Measurements from ENCODE around the gene KLHL2. TPM values are rescaled to one million over a fixed set of nuclear protein-coding genes. Genes with fewer than 3 reads are reported as not detected.

KLHL2 gene
- total and polyA plus RNA-seq, 4 experiments from 2014 or later = 2.1 to 19.3 (median 13.3) TPM

DNA sequence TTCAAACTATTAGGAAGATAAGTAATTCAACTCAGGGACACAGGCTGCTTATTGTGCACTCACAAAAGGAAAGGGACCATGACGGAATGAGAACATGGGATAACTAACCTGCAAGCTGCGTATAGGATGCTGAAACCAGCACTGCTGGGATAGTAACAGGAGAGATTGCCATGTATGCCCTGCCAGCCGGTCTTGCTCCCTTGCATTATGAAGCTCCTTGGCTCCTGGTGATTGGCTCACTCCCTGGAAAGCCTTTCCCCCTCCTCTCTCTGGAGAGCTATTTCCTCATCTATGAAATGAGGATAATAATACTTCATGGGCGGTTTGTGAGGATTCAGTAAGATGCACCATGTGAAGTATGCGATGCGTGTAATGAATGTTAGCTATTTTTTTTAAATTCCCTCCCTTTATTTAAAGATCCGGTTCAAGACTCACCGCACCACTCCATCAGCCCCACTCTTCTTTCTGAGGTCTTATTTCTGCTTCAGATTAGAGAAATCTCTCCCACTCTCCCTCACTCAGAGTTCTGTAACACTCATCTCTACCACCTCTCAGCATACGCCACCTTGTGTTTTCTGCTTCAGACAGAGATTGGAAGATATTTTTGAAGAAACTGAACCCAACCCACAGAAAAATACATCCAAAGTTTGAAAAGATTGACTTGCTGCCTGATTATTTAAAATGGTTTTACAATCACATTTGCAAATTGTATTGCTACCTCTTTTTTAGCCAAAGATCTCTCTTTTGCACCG lies 138.5 kb downstream of the KLHL2 start:
- no peak for DNase-seq
- Histone ChIP-seq H3K27me3 (ENCODE audit: insufficient read depth, low read length) (no peaks in the 10 kb centered on the region), H3K4me1 (ENCODE audit: insufficient read depth, low read length) (no peaks in the 10 kb centered on the region), H3K27ac (ENCODE audit: low read depth, low read length) (no peak overlapping the region), H3K36me3 (ENCODE audit: insufficient read depth, low read length) (no peaks in the 10 kb centered on the region), H3K4me3 (ENCODE audit: low read length in 2 of 2) (no peak overlapping the region), H3K9me3 (ENCODE audit: control insufficient read depth in 1 of 2, low read length in 2 of 2) (no peaks in the 10 kb centered on the region)
- Mint-ChIP-seq H3K27ac (no peak overlapping the region), H3K36me3 (peaks cover 0 to 14% of the 10 kb centered on the region in 2 donors), H3K9me3 (no peaks in the 10 kb centered on the region), H3K4me1 (no peaks in the 10 kb centered on the region), H3K4me3 (no peak overlapping the region), H3K27me3 (peaks cover 0 to under 1% of the 10 kb centered on the region in 2 donors)
- intact Hi-C loops (cut with micrococcal nuclease) = loop anchor here (10.0 kb wide), 1 partner anchor 119 kb away; no protein-coding TSS in a partner anchor
- CTCF ChIA-PET (ENCODE audit: partially characterized antibody) = interaction anchor here (1.0 to 6.9 kb wide), 2 partner anchors 18 to 215 kb away, joined by 3 to 66 read pairs; partner anchors contain the start of gene MSMO1
- POLR2A ChIA-PET (ENCODE audit: partially characterized antibody) = no interaction called here

DNA sequence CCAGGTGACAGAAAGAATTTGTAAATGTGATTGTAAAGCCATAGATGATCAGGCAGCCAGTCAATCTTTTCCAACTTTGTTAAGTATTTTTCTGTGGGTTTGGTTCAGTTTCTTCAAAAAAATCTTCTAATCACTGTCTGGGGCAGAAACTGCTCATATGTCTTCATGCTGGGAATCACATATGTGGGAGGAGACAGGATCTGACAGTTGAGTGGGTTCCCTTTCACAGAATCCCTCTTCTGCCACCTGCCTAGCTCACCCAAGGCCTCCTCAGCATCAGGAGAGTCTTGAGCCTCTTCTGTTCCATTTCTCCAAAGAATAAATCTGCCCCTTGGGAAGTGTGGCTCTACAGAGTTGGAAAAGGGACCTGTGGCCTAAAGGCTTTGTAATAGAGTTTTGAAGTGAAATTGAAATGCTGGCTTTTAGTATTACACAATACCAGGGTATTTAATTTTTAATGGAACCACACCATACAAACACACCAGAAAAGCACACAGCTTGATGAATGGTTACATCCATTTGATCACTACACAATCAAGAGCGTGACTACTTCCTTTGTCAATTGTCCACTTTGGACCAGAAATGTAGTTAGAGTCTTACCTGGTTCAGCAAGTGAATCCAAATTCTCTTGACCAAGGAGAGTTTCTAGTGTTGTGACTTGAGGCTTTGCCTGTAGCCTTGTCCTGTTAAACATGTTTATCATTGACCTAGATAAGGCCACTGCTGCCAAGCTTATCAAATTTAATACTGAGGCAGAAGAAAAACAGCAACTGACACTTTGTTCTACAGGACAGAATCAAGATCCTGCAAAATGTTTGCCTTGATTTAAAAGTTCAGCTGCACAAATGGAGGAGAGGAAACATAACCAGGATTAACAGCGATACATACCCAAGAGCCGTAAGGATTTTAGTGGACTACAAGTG lies 140.5 kb downstream of the KLHL2 start:
- H3K27ac ChIP-seq (ENCODE audit: low read depth, low read length) = no peak overlapping the region
- Mint-ChIP-seq H3K9me3 (no peaks in the 10 kb centered on the region), H3K27me3 (peaks cover 7 to 8% of the 10 kb centered on the region in 2 donors), H3K4me3 (no peak overlapping the region), H3K4me1 (no peaks in the 10 kb centered on the region), H3K36me3 (peaks cover 0 to 8% of the 10 kb centered on the region in 2 donors), H3K27ac (no peak overlapping the region)
- no peak for DNase-seq
- no peaks in the 10 kb centered on the region for H3K4me1 ChIP-seq (ENCODE audit: insufficient read depth, low read length)
- no peaks in the 10 kb centered on the region for H3K9me3 ChIP-seq (ENCODE audit: control insufficient read depth in 1 of 2, low read length in 2 of 2)
- no peak overlapping the region for H3K4me3 ChIP-seq (ENCODE audit: low read length in 2 of 2)
- no peaks in the 10 kb centered on the region for H3K27me3 ChIP-seq (ENCODE audit: insufficient read depth, low read length)
- intact Hi-C loops (cut with micrococcal nuclease) = loop anchor here (10.0 kb wide), 1 partner anchor 117 kb away; no protein-coding TSS in a partner anchor
- CTCF ChIA-PET (ENCODE audit: partially characterized antibody) = no interaction called here
- no peaks in the 10 kb centered on the region for H3K36me3 ChIP-seq (ENCODE audit: insufficient read depth, low read length)
- POLR2A ChIA-PET (ENCODE audit: partially characterized antibody) = no interaction called here

DNA sequence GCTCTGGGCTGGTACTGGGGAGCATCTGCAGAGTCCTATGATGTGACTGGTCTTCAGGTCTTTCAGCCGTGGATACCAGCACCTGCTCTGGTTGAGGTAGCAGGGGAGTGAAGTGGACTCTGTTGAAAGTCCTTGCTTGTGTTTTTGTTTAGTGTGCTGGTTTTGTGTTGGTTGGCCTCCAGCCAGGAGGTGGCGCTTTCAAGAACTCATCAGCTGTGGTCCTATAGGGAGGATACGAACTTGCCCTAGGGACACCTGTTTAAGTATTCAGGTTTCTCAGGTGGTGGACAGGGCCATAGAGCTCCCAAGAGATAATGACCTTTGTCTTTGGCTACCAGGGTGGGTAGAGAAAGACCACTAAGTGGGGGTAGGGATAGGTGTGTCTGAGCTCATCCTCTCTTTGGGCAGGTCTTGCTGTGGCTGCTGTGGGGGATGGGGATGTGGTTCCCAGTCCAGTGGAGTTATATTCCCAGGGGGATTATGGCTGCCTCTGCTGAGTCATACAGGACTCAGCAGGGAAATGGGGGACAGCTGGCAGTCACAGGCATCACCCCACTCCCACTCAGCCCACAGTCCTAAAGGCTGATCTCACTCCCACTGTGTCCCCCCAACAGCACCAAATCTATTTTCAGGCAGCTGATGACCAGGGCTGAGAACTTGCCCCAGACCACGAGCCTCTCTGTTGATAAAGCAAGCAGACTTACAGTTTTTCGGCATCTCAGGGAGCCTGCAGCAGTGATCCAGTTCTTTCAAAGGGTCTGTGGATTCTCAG lies 144.2 kb downstream of the KLHL2 start:
- no peaks in the 10 kb centered on the region for H3K27me3 ChIP-seq (ENCODE audit: insufficient read depth, low read length)
- no peak overlapping the region for H3K27ac ChIP-seq (ENCODE audit: low read depth, low read length)
- ChIA-PET CTCF (ENCODE audit: partially characterized antibody) (interaction anchor here (1.0 to 1.4 kb wide), 2 partner anchors 18 to 219 kb away, joined by 4 read pairs; no protein-coding TSS in a partner anchor), POLR2A (ENCODE audit: partially characterized antibody) (interaction anchor here (0.6 kb wide), 1 partner anchor 16 kb away, joined by 3 read pairs; no protein-coding TSS in a partner anchor)
- no peak overlapping the region for H3K27ac Mint-ChIP-seq
- no peaks in the 10 kb centered on the region for H3K9me3 ChIP-seq (ENCODE audit: control insufficient read depth in 1 of 2, low read length in 2 of 2)
- H3K4me1 Mint-ChIP-seq = no peaks in the 10 kb centered on the region
- no peaks in the 10 kb centered on the region for H3K4me1 ChIP-seq (ENCODE audit: insufficient read depth, low read length)
- H3K36me3 ChIP-seq (ENCODE audit: insufficient read depth, low read length) = no peaks in the 10 kb centered on the region
- no peak overlapping the region for H3K4me3 Mint-ChIP-seq
- peaks cover 7 to 18% of the 10 kb centered on the region in 2 donors for H3K27me3 Mint-ChIP-seq
- intact Hi-C loops (cut with micrococcal nuclease) = no loop called here
- DNase-seq = no peak
- no peak overlapping the region for H3K4me3 ChIP-seq (ENCODE audit: low read length in 2 of 2)
- no peaks in the 10 kb centered on the region for H3K36me3 Mint-ChIP-seq
- no peaks in the 10 kb centered on the region for H3K9me3 Mint-ChIP-seq

DNA sequence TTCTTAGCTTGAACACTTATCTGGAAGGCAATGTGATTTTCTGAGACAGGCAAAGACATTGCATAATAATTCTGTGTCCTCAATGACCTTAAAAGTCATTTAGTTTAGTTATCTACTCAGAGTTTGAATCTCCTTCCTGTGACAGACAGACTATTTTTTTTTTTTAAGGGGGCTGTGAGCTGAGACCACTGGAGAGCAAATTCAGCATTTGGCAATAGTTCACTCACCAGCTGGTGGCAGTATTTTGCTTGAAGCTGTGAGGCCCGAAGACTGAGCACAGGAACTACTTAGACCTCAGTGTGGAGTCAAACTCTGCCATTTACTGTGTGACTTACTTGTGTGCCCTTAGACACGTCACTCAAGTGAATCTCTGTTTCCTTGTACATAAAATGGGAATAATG lies 148.5 kb downstream of the KLHL2 start:
- peaks cover 24 to 31% of the 10 kb centered on the region in 2 donors for H3K27me3 Mint-ChIP-seq
- POLR2A ChIA-PET (ENCODE audit: partially characterized antibody) = no interaction called here
- DNase-seq = no peak

DNA sequence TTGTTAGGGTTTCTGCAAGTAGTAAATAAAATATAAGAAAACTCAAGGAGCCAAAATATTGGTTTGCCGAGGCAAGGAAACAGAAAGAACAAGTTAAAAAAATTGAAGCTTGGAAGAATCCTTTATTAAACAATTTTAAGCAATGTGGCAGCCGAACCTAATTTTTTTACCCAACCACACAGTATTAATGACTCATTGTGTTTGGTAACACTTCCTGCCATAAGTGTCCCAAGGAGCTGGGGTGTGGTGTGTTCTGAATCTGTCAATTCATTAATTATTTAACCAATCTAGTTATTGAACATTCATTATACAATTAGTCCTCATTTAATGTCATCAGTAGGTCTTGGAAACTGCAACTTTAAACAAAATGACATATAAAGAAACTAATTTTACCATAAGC lies 152.1 kb downstream of the KLHL2 start:
- intact Hi-C loops (cut with micrococcal nuclease) = no loop called here
- Mint-ChIP-seq H3K4me3 (no peak overlapping the region), H3K27me3 (peaks cover 28 to 30% of the 10 kb centered on the region in 2 donors), H3K27ac (no peak overlapping the region), H3K9me3 (no peaks in the 10 kb centered on the region), H3K4me1 (no peaks in the 10 kb centered on the region), H3K36me3 (no peaks in the 10 kb centered on the region)
- no peak overlapping the region for H3K27ac ChIP-seq (ENCODE audit: low read depth, low read length)
- no peaks in the 10 kb centered on the region for H3K27me3 ChIP-seq (ENCODE audit: insufficient read depth, low read length)
- H3K4me3 ChIP-seq (ENCODE audit: low read length in 2 of 2) = no peak overlapping the region
- CTCF ChIA-PET (ENCODE audit: partially characterized antibody) = no interaction called here
- no peak for DNase-seq
- no peaks in the 10 kb centered on the region for H3K9me3 ChIP-seq (ENCODE audit: control insufficient read depth in 1 of 2, low read length in 2 of 2)
- POLR2A ChIA-PET (ENCODE audit: partially characterized antibody) = no interaction called here
- H3K4me1 ChIP-seq (ENCODE audit: insufficient read depth, low read length) = no peaks in the 10 kb centered on the region
- no peaks in the 10 kb centered on the region for H3K36me3 ChIP-seq (ENCODE audit: insufficient read depth, low read length)

More for the DNA sequence above, 148.5 kb downstream of the KLHL2 start:
- Histone ChIP-seq H3K9me3 (ENCODE audit: control insufficient read depth in 1 of 2, low read length in 2 of 2) (no peaks in the 10 kb centered on the region), H3K27me3 (ENCODE audit: insufficient read depth, low read length) (no peaks in the 10 kb centered on the region), H3K4me3 (ENCODE audit: low read length in 2 of 2) (no peak overlapping the region), H3K27ac (ENCODE audit: low read depth, low read length) (no peak overlapping the region), H3K36me3 (ENCODE audit: insufficient read depth, low read length) (no peaks in the 10 kb centered on the region), H3K4me1 (ENCODE audit: insufficient read depth, low read length) (no peaks in the 10 kb centered on the region)
- intact Hi-C loops (cut with micrococcal nuclease) = no loop called here
- no peaks in the 10 kb centered on the region for H3K4me1 Mint-ChIP-seq
- no peaks in the 10 kb centered on the region for H3K9me3 Mint-ChIP-seq
- CTCF ChIA-PET (ENCODE audit: partially characterized antibody) = interaction anchor here (1.4 kb wide), 1 partner anchor 223 kb away, joined by 4 read pairs; no protein-coding TSS in a partner anchor
- H3K4me3 Mint-ChIP-seq = no peak overlapping the region
- H3K27ac Mint-ChIP-seq = no peak overlapping the region
- H3K36me3 Mint-ChIP-seq = no peaks in the 10 kb centered on the region

DNA sequence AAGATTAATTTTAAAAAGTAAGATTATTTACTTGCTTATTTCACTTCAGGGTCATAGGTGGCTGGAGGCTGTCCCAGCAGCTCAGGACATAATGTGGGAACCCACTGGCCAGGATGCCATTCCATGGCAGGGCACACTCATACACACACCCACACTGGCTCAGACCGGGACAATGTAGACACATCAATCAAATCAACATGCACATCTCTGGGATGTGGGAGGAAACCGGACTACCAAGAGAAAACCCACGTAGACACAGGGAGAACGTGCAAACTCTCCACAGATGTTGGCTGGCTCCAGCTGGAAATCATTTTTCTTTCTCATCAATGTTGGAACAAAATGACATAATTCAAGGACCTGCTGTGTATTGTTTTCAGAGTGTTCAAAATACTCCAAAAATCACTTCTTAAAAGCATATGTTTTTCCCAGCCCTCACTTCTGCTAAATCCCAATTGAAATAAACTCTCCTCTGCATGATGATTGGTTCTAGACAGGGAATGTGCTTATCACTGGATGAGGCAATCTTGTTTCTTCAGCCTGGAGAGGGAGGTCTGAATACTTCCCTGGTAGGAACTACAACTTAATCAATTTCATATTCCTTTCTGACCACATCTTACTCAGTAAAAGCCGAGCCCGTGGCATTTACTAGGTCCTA lies 152.8 kb downstream of the KLHL2 start:
- Mint-ChIP-seq H3K27ac (peak overlapping the region in 1 of 7 donors; percentile 17), H3K27me3 (peaks cover 28 to 30% of the 10 kb centered on the region in 2 donors)
- DNase-seq = no peak

More for the DNA sequence above, 152.8 kb downstream of the KLHL2 start:
- Histone ChIP-seq H3K27ac (ENCODE audit: low read depth, low read length) (no peak overlapping the region), H3K36me3 (ENCODE audit: insufficient read depth, low read length) (no peaks in the 10 kb centered on the region), H3K4me1 (ENCODE audit: insufficient read depth, low read length) (no peaks in the 10 kb centered on the region), H3K4me3 (ENCODE audit: low read length in 2 of 2) (no peak overlapping the region), H3K9me3 (ENCODE audit: control insufficient read depth in 1 of 2, low read length in 2 of 2) (no peaks in the 10 kb centered on the region), H3K27me3 (ENCODE audit: insufficient read depth, low read length) (no peaks in the 10 kb centered on the region)
- H3K4me3 Mint-ChIP-seq = no peak overlapping the region
- ChIA-PET CTCF (ENCODE audit: partially characterized antibody) (no interaction called here), POLR2A (ENCODE audit: partially characterized antibody) (no interaction called here)
- H3K36me3 Mint-ChIP-seq = no peaks in the 10 kb centered on the region
- no peaks in the 10 kb centered on the region for H3K9me3 Mint-ChIP-seq
- intact Hi-C loops (cut with micrococcal nuclease) = no loop called here
- no peaks in the 10 kb centered on the region for H3K4me1 Mint-ChIP-seq

Measured in CD4-positive, alpha-beta memory T cell (primary cell).